Thyroid gland (tissue), 4 donors: Measurements from ENCODE around the gene RGS1.

Experiments used
- POLR2A ChIP-seq, 2 donors: fragments of 450-650 bp; IDR thresholded peaks; one replicate each; pipeline ENCODE4 v1.6.1; 2017; ENCODE audit warnings: antibody characterized with exemption in 2 of 2, mild to moderate bottlenecking in 2 of 2, moderate library complexity in 1 of 2
- TF ChIP-seq, protein P1 (sequence below), 6 experiments: fragments of 200-600 bp in 3 of 6; fragments of 450-650 bp in 3 of 6; sonication (generic) in 3 of 6; IDR thresholded peaks; one replicate each; pipeline ENCODE4 v1.5.1; 2016 to 2019; ENCODE audit warnings: antibody characterized with exemption in 6 of 6, mild to moderate bottlenecking in 2 of 6, inconsistent platforms in 1 of 6, moderate library complexity in 1 of 6

DNA sequence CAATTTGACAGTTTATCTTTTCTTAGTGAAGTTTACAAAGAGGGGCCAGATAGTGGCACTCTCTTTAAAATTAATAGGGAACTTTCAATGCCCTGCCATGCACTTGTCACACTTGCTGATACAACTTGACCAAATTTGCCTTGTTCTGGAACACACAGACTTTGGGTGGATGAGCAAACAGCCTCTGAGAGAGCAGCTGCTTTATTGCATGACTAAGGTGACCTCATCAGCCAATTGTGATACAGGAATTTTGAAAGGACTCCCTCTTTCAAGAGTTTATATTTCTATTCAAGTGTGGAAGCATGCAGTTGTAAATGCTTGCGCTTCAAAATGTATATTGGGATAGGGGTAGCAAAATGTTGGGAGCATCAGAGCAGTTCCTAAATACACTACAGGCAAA is 2.1 kb upstream of the RGS1 start:
- TF ChIP-seq, protein P1, sequence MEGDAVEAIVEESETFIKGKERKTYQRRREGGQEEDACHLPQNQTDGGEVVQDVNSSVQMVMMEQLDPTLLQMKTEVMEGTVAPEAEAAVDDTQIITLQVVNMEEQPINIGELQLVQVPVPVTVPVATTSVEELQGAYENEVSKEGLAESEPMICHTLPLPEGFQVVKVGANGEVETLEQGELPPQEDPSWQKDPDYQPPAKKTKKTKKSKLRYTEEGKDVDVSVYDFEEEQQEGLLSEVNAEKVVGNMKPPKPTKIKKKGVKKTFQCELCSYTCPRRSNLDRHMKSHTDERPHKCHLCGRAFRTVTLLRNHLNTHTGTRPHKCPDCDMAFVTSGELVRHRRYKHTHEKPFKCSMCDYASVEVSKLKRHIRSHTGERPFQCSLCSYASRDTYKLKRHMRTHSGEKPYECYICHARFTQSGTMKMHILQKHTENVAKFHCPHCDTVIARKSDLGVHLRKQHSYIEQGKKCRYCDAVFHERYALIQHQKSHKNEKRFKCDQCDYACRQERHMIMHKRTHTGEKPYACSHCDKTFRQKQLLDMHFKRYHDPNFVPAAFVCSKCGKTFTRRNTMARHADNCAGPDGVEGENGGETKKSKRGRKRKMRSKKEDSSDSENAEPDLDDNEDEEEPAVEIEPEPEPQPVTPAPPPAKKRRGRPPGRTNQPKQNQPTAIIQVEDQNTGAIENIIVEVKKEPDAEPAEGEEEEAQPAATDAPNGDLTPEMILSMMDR (IDR thresholded peaks at IDR 0.05), result no peak
- TF ChIP-seq POLR2A (IDR thresholded peaks at IDR 0.05), result no peak
